ENCODE results near the gene HSD11B1L.

DNA sequence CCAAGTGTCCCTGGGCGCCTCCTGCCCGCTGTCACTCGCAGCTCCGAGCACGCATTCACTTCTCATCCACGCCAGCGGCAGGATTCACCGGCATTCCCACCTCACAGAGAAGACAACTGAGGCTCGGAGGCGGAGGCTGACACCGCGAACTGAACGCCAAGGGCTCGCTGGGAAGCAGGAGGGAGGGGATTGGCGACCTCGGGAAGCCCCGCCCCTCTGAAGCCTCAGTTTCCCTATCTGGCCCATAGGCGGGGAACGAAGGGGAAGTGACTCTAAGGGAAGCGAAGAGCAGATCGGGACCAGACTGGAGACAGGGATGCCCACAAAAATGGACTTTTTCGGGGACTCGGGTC lies 767 bp upstream of the HSD11B1L start:
- TF ChIP-seq EZH2 (IDR thresholded peaks at IDR 0.05; ENCODE audit: low read length, unreplicated experiment) (no peak), EZH2phosphoT487 (IDR thresholded peaks at IDR 0.05; ENCODE audit: borderline replicate concordance, low read length) (no peak)
